GM18520 (cell line): ENCODE results near the gene CLDN7.
A peak's percentile ranks its signal among the peaks of the same experiment; 100 is the strongest.

ENCODE experiments used
- ATAC-seq: cut with Tn5 transposase; IDR thresholded peaks from one replicate; pipeline ENCODE4 v1.9.1; 2021; ENCODE audit not compliant: unreplicated experiment

Gene CLDN7, protein sequence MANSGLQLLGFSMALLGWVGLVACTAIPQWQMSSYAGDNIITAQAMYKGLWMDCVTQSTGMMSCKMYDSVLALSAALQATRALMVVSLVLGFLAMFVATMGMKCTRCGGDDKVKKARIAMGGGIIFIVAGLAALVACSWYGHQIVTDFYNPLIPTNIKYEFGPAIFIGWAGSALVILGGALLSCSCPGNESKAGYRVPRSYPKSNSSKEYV

DNA sequence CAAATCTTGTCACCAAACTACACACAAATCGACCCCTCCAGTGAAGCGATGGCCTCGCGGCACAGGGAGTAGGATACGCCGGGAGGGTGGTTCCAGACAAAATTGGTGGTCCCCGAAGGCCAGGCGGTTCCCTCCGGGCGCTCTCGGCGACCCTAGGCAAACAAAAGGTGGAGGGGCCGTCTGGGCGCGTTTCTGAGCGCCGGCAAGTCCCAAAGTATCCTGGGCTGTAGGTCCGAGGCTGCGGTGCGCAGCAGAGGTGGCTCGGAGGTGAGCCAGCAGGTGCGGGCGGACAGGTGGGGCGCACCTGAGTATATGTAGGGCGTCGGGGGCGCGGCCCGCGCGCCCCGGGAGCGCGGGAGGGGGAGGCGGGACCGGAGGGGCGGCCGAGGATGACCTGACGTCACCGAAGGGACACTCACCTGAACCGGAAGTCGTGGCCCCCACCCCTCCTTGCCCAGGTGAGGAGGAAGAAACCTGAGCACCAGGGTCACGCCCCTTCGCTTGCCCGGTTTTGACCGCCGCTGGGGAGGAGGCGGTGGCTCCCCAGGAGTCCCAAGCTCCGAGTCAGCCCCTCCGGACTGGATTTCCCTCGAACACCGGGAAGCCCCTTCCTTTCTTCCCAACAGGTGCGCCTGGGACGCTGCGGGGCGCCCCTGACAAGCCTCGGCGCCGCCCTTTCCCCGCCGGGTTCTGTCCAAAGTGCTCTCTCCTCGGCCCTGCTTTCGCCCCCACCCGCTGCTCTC lies at the start of gene CLDN7:
Gene CLDN7, minus strand, starts transcription at position 287 of the 743 bp plus-strand sequence. CDS start 435 bp downstream, outside the sequence.
- no peak for ATAC-seq

DNA sequence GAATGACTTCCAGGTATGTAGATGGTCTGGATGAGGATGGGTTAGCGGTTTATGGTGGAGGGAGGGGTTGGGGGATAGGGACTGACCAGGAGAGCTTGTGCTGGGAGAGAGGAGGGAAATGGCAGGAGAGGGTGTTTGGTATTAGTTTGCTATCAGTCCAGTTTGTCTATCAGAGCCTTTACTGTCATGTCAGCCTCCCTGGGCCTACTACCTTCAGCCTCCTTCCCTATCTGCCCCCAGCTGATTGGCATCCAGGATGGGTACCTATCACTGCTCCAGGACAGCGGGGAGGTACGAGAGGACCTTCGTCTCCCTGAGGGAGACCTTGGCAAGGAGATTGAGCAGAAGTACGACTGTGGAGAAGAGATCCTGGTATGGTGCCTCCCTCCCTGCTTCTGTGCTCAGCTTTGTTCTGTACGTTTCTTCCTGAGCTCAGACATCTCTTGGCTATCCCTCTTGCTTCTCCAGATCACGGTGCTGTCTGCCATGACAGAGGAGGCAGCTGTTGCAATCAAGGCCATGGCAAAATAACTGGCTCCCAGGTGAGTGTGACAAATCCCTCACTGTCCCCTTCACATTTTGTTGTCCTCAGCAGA lies 48.9 kb upstream of the CLDN7 start:
- no peak for ATAC-seq

DNA sequence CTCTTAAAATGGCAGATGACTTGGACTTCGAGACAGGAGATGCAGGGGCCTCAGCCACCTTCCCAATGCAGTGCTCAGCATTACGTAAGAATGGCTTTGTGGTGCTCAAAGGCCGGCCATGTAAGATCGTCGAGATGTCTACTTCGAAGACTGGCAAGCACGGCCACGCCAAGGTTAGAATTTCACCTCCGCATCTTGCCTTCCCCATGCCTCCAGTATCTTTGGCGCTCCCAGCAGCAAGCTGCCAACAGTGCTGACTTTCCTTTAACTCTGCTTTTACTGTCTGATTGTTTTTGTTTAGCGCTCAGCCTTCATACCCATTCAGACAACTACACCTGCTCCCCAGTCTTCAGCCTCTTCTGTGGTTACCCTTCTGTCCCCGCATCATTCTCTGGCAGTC lies 47.4 kb upstream of the CLDN7 start:
- ATAC-seq = no peak

DNA sequence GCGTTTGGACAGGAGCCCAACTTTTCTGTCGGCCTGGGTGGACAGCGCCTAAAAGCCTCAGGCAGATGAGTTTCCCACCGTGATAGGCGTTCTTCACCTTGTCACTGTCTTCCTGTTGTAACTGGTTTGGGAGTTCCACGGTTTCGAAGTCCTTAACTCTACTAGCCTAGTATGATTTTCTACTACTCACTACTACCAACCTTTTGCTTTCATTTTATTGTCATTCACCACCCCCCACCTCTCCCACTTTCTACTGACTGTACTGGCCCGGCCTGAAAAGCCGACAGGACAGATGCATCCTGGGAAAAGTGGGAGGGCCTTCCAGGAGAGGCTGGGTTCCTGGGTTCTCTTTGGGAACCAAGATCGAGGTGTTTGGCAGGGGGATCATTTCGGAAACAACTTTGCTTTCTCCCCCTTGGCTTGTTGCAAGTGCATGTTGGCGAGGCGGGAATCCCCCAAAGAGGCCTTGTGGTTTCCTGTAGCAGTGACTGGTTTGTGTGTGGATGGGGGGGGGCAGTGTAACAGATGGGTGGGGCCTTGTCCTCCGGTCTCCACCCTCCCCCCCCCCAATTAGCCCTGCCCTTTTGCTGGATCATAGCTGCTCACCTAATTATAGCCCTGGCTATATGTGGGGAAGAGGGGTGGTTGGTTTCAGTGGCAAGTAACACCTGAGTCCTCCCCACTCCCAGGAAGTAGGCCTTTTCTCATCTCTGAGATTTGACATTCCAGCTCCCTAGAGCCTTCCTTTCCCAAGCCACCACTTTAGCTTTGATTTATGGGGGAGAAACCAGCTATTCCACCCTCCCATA lies 46.6 kb upstream of the CLDN7 start:
- ATAC-seq = no peak

DNA sequence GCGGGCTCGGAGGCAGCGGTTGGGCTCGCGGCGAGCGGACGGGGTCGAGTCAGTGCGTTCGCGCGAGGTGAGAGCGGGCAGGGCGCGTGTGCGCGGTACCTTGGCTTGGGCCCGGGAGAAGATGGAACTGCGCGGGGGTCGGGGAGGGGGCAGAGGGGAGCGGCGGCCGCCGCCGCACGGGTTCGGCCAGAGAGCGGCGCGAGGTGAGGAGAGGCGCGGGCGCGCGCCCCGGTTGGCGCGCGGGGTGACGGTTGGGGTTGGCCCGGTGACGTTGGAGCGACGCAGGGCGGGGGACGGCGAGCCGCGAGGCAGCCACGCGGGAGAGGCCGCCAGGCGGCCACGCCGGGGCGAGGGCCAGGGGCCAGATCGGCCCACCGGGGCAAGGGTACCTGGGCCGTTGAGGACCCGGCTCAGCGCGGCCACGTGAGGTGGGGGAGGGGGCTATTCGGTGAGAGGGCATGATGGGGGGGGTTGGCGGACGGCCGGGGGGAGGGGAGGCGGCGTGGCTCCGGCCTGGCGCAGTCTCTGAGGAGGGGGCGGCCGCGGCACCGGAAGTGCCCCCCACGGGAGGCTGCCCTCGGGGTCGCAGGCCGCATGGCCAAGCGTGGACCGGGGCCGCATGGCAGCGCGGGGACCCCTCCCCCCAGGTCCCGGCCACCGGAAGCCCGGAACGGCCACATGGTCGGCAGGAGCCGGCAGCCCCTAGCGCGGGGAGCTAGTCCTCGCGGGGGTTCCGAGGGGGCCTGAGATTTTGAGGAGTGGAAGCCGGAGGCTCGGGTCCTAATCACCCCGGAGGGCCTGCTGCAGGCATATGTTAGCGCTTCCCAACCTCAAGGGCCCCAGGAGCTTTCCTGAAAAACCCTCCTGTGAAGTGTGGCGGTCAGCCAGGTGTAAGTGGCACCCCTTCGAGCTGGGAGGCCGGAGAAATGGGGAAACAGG lies 45.7 kb upstream of the CLDN7 start:
- no peak for ATAC-seq

DNA sequence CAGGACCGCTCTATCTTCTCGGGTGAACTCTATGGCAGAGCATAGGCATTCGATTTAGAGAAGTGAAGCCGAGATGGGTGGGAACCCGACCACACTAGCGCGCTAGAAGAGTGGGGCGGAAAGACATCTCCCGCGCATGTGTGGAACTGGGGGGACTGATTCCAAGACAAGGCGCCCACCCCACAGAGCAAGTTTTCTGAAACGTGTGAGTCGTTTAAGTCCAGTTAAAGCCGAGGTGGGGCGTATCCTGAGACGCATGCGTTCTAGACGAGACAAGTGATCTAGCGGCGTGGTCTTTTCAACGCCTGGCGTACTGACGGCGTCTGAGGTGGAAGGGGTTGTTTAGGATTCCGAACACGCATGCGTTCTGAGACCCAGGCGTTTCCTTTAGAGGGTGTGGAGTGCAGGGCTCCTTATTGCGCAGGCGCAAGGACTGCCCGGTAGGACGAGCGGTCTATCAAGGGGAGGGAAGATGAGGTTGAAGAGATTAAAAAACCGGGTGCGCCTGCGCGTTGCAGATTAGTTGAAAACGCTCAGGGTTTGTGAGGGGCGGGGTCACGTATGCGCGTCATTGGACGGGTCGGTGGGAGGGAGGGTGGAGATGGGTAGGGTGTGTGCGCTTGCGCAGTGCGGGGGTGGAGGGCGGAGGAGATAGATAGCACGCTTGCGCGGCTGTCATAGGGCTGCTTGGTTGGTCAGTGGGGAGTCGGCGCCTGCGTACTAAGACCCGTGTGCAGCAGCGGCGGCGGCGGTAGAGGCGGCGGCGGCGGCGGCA lies 44.8 kb upstream of the CLDN7 start, which contains the start of gene EIF5A:
Gene EIF5A, plus strand, starts transcription at position 718 of the 775 bp plus-strand sequence. CDS start 2,008 bp downstream, outside the sequence.
- ATAC-seq = peak; percentile 62

DNA sequence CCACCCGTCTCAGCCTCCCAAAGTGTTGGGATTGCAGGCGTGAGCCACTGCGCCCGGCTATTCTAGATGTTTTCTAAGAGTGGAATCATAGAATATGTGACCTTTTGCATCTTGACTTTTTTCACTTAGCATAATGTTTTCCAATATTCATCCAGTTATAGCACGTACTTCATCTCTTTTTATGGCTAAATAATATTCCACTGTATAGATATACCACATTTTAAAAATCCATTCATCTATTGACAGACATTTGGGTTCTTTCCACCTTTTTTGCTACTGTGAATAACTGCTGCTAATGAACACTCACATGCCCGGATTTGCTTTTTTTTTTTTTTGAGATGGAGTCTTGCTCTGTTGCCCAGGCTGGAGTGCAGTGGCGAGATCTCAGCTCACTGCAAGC lies 41.9 kb upstream of the CLDN7 start:
- no peak for ATAC-seq

DNA sequence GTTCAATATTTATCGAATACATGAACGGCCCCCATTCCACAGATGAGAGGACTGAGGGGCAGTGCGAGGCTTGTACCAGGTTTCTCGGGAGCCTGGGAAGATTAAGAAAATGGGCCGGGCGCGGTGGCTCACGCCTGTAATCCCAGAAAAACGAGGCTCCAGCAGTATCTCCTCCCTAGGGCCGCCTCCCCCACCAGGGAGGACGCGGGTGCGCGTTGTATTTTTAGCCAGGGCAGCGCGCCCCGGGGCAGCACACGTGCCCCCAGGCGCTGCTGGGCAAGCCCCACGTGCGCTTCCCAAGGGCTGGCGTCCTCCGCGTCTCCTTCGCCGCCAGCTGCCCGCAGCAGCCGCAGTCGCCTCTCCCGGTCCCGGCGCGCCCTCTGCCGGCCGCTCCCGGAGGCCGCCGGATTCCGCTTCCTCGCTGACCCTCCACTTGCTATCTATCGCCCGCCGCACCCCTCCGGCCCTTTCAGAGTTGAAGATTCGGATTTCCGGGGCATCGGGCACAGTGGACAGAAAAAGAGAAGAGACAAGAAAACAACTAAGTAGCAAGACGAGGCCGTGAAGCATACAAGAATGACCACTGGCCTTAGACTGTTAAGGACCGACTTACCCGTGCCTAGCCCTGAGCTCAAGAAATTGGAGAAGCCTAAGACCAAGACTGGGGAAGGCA lies 34.0 kb upstream of the CLDN7 start:
- no peak for ATAC-seq

DNA sequence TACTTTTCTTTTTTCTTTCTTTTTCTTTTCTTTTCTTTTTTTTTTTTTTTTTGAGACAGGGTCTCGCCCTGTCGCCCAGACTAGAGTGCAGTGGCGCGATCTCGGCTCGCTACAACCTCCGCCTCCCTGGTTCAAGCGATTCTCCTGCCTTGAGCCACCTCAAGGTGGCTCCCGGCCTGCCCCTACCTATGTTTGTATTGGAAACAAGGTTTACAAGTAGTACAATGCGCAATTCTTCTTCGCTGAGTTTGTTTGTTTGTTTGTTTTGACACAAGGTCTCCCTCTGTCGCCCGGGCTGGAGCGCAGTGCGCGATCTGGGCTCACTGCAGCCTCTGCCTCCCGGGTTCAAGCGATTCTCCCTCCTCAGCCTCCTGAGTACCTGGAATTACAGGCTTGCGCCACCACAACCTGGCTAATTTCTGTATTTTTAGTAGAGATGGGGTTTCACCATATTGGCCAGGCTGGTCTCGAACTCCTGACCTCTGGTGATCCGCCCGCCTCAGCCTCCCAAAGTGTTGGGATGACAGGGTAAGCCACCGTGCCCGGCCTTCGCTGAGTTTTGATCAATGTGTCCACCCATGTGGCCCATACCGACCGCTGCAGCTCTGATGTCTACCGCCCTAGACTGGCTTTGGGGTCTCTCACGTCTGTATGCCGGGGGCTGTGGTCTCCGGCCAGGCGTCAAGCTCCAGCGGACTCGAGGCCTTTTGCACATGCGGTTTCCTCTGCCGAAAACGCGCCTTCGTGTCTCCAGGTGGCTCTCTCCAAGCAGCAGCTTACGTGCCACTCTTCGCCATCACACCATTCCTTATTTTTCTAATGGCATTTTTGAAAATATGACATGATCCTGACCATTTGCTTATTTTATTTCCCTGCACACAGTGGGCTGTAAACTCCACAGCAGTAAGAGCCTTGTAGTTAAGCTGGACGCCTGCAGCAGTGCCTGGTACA lies 33.2 kb upstream of the CLDN7 start:
- no peak for ATAC-seq

DNA sequence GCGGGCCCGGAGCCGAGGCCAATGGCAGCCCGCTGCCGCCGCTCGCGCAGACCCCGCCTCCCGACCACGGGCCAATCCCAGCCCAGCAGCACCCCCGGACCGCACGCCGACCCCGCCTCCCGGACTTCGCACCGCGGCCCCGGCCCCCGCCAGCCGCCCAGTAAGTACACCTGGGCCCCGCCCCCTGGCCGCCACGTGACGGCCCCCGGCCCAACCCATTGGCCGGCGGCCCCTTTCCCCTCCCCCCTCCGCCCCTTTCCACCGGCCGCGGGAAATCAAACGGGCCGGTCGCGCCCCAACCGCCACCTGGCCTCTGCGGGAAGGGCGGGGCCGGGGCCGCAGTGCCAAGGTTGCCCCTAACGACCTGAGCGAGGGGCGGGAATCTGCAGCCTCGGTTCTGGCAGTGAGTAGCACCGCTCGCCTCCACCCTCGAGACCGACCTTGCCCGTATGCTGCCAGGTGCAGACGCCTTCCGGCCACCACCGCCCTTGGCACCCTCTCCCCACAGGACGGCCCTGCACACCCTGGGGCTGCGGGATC lies 32.4 kb upstream of the CLDN7 start, which contains the start of gene YBX2:
Gene YBX2, minus strand, starts transcription at position 26 of the 540 bp plus-strand sequence. CDS start 139 bp downstream, outside the sequence.
- no peak for ATAC-seq

DNA sequence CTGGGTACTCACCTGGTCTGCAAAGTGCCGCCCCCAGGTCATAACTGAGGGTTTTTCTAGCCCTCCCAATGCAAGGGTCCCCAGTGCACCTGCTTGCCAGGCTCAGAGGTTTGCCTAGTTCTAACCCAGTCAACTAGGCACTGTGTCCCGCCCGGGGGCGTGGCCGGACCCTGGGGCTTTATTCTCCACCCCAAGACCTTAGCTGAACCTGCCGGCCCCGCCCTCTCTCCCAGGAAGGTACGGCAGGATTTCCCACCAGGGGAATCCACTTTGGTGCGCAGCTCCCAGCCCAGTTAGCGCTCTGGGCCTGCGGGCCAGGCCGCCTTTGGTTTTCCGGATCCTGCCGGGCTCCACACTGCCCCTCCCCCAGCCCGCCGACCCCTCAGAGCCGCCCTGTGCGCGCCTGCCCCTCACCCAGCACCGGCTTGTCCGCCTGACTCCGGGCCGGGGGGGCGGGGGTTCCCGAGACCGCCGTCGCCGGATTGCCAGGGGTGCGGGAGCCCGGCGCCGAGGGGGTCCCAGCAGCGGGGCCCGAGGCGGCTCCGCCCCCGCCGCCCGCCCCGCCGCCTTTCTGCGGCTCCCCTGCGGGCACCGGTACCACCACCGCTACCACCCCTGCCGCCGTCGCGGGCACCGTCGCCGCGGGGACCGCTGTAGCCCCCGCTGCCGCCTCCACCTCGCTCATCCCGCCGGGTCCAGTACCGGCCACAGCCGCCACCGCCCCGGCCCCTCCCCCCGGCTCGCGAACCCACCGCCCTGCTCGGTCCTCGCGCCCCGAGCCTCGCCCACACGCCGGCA lies 31.7 kb upstream of the CLDN7 start:
- no peak for ATAC-seq

DNA sequence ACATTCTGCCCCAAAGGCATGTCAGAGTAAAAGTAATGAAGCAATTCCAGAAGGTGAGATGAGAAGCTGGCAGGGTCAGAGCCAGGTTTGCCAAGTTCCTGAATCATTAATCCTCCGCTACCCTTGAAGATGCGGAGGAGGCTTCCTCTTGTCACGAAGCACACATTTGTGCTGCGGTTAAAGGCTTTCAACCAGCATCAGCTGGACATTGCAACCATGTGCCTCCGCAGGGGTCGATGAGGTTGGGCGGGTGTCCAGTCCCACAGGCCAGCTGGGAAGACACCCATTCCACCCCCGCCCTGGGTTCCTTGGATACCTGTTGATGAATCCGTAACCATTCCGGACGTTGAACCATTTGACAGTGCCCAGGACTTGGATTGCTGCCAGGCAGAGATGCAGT lies 30.9 kb upstream of the CLDN7 start:
- ATAC-seq = no peak

DNA sequence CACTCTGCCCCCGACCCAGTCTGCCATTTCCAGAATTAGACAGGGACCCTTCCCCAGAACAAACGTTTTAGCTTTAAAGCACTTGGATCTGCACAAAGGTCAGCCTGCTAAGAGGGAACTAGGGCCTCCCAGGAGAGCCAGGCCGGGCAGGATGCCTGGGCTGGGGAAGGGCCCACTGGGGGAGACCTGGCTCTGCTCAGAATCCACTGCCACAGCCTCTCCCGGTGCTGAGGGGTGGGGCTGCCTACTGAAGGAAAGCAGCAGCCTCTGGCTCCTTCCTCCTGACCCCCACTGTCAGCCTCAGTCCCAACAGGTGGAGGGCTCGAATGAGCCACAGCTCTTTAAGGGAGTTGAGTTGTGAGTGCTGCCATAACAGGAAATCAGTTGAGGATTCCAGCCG lies 30.5 kb upstream of the CLDN7 start:
- ATAC-seq = no peak

DNA sequence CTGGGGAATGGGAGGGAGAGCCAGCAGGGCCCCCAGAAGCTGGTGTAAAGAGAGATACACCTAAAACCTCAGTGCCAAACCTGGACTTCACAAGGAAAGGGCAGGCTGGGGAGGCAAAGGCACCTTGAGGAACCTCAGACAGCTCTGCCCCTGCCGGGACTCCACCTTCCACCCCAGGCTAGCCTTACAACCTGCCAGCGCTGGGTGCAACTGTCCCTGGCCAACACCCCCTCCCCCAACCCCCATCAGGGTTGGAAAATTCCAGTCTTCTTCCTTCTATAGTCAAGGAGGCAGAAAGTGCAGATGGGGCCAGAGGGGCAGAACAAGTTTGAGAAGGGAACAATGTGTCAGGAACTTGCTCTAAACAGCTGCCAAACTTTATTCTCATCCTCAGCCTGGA lies 29.9 kb upstream of the CLDN7 start:
- ATAC-seq = no peak

DNA sequence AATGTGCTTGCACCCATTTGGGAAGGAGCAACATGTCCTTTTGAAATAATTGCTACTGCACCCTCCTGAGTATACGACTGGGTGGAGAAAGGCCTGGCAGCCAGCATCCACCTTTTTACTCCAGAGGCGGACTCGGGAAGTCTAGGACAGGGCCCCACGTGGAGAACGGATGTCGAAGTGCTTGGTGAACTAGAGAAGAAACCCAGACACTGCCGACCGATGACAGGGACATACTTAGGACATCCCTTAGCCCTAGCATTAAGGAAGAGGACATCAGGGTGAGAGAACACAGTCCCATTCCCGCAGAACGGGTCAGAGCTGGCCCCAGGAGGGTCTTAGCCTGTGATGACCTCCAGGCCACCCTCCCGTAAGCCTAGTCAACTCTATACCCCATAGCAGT lies 28.4 kb upstream of the CLDN7 start:
- ATAC-seq = no peak

DNA sequence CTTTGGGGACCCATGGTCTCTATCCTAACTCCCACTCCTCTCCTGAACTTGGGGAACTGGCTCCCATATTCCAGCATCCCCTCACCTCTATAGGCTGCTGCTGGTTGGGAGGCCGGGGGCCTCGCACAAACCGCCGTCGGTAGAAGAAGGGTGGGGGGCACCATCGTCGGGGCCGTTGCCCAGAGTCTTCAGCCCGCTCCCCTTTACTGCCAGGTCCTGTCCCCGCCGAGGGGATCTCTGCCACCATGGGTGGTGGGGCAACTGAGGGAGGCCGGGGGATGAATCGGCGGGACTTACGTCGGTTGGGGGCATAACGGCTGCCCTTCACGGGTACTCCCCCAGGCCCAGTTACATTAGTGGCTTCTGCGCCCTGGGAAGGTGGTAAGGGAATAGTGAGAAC lies 27.9 kb upstream of the CLDN7 start:
- ATAC-seq = no peak
